Neural cell (in vitro differentiated cells): Measurements from ENCODE around the gene FILIP1L. TPM values are rescaled to one million over a fixed set of nuclear protein-coding genes. Genes with fewer than 3 reads are reported as not detected.

ENCODE experiments used
- H2AFZ ChIP-seq: fragments of 200-600, 300-800 bp; sonication (generic), shearing (Covaris generic); 2 replicates; pipeline ENCODE4 v1.6.0; 2014; ENCODE audit warnings: low read depth, mild to moderate bottlenecking, antibody characterized with exemption, low read length, moderate library complexity
- H3F3A ChIP-seq: fragments of 200-600 bp; shearing (Covaris generic); 2 replicates; pipeline ENCODE4 v1.6.1; 2016; ENCODE audit warnings: mild to moderate bottlenecking, moderate library complexity, mixed read lengths, antibody characterized with exemption, low read length; ENCODE audit not compliant: insufficient read depth, poor library complexity, severe bottlenecking
- H3K27ac ChIP-seq: fragments of 200-600, 300-800 bp; sonication (generic), shearing (Covaris generic); 2 replicates; pipeline ENCODE4 v1.5.1; 2014; ENCODE audit warnings: mild to moderate bottlenecking, low read length, moderate library complexity
- H3K27me3 ChIP-seq: fragments of 300-800, 200-600 bp; sonication (generic), shearing (Covaris generic); 2 replicates; pipeline ENCODE4 v1.6.0; 2014; ENCODE audit warnings: mild to moderate bottlenecking, low read depth, low read length, moderate library complexity; ENCODE audit not compliant: insufficient read depth
- H3K36me3 ChIP-seq: fragments of 300-800, 200-600 bp; sonication (generic), shearing (Covaris generic); 2 replicates; pipeline ENCODE4 v1.5.1; 2014; ENCODE audit warnings: mild to moderate bottlenecking, antibody characterized with exemption, low read length, moderate library complexity; ENCODE audit not compliant: insufficient read depth
- H3K4me2 ChIP-seq: fragments of 300-800, 200-600 bp; sonication (generic), shearing (Covaris generic); 2 replicates; pipeline ENCODE4 v1.6.0; 2014; ENCODE audit warnings: mild to moderate bottlenecking, low read length
- H3K4me3 ChIP-seq: fragments of 300-800, 200-600 bp; sonication (generic), shearing (Covaris generic); 2 replicates; pipeline ENCODE4 v1.5.1; 2014; ENCODE audit warnings: mild to moderate bottlenecking, low read length, moderate library complexity
- H3K79me2 ChIP-seq: fragments of 200-600 bp; shearing (Covaris generic); replicated peaks from 2 replicates; pipeline ENCODE4 v1.6.0; 2014; ENCODE audit warnings: mild to moderate bottlenecking, low read length, moderate library complexity; ENCODE audit not compliant: insufficient read depth
- H3K9ac ChIP-seq: fragments of 300-800, 200-600 bp; sonication (generic), shearing (Covaris generic); 2 replicates; pipeline ENCODE4 v1.6.1; 2016; ENCODE audit warnings: mild to moderate bottlenecking, low read length, mixed read lengths
- H3K9me2 ChIP-seq: fragments of 200-600 bp; shearing (Covaris generic); 2 replicates; pipeline ENCODE4 v1.6.1; 2016; ENCODE audit warnings: mild to moderate bottlenecking, low read length, mixed read lengths; ENCODE audit not compliant: insufficient read depth
- H3K9me3 ChIP-seq: fragments of 200-600, 300-800 bp; sonication (generic), shearing (Covaris generic); 2 replicates; pipeline ENCODE4 v1.6.1; 2016; ENCODE audit warnings: mild to moderate bottlenecking, mixed run types, low read length, moderate library complexity, mixed read lengths
- H4K20me1 ChIP-seq: fragments of 200-600 bp; shearing (Covaris generic); 2 replicates; pipeline ENCODE4 v1.6.1; 2016; ENCODE audit warnings: mild to moderate bottlenecking, mixed run types; ENCODE audit not compliant: insufficient read depth
- EP300 ChIP-seq: fragments of 450-650 bp; conservative IDR thresholded peaks from 2 replicates; pipeline ENCODE4 v1.6.1; 2014; ENCODE audit warnings: antibody characterized with exemption, mild to moderate bottlenecking, moderate library complexity; ENCODE audit not compliant: poor library complexity, severe bottlenecking
- EZH2 ChIP-seq: fragments of 200-600, 300-800 bp; shearing (Covaris generic), sonication (generic); IDR thresholded peaks from 2 replicates; pipeline ENCODE4 v1.6.1; 2014; ENCODE audit warnings: antibody characterized with exemption, low read length, borderline replicate concordance, mild to moderate bottlenecking; ENCODE audit not compliant: insufficient read depth, poor library complexity, severe bottlenecking
- MXI1 ChIP-seq: fragments of 450-650 bp; conservative IDR thresholded peaks from 2 replicates; pipeline ENCODE4 v1.6.1; 2014; ENCODE audit warnings: antibody characterized with exemption, mild to moderate bottlenecking; ENCODE audit not compliant: poor library complexity, severe bottlenecking
- POLR2AphosphoS5 ChIP-seq: IDR thresholded peaks from 2 replicates; pipeline ENCODE4 v1.6.1; 2012
- RAD21 ChIP-seq: fragments of 450-650 bp; conservative IDR thresholded peaks from 2 replicates; pipeline ENCODE4 v1.6.1; 2014; ENCODE audit warnings: antibody characterized with exemption, mild to moderate bottlenecking, moderate library complexity
- SMC3 ChIP-seq: fragments of 450-650 bp; conservative IDR thresholded peaks from 2 replicates; pipeline ENCODE4 v1.6.1; 2014; ENCODE audit warnings: antibody characterized with exemption, mild to moderate bottlenecking, moderate library complexity; ENCODE audit not compliant: poor library complexity
- TAF1 ChIP-seq: IDR thresholded peaks from 2 replicates; pipeline ENCODE4 v1.6.1; 2012; ENCODE audit warnings: low read depth
- polyA plus RNA-seq: library from polyadenylated mRNA; depleted of rRNA; stranded (reverse); fragments of >200 nt; gene quantifications from 2 replicates; pipeline ENCODE4 v1.2.3, GENCODE V29; 2014
- TF ChIP-seq, protein P1 (sequence below): IDR thresholded peaks from 2 replicates; pipeline ENCODE4 v1.6.1; 2012; ENCODE audit warnings: borderline replicate concordance
- TF ChIP-seq, protein P2 (sequence below): fragments of 450-650 bp; IDR thresholded peaks from 2 replicates; pipeline ENCODE4 v1.5.1; 2014; ENCODE audit warnings: antibody characterized with exemption, mild to moderate bottlenecking, moderate library complexity; ENCODE audit not compliant: poor library complexity, severe bottlenecking

FILIP1L gene
- polyA plus RNA-seq, 1 donor from 2014 or later: 0.27 TPM

DNA sequence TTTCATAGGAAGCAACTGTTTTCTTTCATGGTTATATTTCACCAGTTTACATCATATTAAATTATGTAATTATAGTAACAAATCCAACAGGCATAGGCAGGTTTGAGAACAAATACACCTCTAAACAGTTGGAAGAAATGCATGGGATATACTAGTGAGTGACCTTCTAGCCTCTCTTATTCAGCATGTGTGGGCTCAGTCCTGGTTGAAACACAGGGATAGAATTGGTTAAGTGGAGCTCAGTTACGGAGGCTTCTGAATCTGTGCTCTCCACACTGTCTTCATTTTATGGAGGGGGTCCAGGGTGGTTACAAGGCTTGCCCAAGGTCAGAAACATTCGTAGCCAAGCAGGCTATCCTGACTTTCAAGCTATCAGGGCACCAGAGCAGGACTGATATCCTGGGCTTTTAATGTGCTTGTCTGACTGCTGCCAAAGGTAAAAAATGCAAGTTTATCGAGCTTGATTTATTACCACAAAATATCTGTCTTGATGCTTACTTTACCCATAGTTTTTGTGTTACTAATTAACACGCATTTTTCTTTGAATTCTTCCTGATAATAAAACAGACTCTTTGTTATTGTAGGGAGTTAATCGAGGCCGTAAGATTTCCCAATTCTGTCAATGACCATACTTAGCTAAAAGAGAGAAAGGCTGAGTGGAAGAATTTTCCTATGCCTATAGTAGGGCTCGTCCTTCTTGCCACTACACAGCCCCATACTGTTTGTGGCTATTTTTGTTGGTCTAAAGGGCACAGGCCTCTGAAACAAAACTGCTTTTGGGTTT lies 89.6 kb downstream of the FILIP1L start:
- H2AFZ ChIP-seq: no peak overlapping the region
- no peaks in the 10 kb centered on the region for H3K27me3 ChIP-seq
- H3K27ac ChIP-seq: no peak overlapping the region
- TF ChIP-seq, protein P1, sequence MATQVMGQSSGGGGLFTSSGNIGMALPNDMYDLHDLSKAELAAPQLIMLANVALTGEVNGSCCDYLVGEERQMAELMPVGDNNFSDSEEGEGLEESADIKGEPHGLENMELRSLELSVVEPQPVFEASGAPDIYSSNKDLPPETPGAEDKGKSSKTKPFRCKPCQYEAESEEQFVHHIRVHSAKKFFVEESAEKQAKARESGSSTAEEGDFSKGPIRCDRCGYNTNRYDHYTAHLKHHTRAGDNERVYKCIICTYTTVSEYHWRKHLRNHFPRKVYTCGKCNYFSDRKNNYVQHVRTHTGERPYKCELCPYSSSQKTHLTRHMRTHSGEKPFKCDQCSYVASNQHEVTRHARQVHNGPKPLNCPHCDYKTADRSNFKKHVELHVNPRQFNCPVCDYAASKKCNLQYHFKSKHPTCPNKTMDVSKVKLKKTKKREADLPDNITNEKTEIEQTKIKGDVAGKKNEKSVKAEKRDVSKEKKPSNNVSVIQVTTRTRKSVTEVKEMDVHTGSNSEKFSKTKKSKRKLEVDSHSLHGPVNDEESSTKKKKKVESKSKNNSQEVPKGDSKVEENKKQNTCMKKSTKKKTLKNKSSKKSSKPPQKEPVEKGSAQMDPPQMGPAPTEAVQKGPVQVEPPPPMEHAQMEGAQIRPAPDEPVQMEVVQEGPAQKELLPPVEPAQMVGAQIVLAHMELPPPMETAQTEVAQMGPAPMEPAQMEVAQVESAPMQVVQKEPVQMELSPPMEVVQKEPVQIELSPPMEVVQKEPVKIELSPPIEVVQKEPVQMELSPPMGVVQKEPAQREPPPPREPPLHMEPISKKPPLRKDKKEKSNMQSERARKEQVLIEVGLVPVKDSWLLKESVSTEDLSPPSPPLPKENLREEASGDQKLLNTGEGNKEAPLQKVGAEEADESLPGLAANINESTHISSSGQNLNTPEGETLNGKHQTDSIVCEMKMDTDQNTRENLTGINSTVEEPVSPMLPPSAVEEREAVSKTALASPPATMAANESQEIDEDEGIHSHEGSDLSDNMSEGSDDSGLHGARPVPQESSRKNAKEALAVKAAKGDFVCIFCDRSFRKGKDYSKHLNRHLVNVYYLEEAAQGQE: no peak
- TF ChIP-seq EZH2: no peak
- no peak for TF ChIP-seq RAD21
- TF ChIP-seq EP300: no peak
- no peak for TF ChIP-seq TAF1
- TF ChIP-seq POLR2AphosphoS5: no peak
- TF ChIP-seq, protein P2, sequence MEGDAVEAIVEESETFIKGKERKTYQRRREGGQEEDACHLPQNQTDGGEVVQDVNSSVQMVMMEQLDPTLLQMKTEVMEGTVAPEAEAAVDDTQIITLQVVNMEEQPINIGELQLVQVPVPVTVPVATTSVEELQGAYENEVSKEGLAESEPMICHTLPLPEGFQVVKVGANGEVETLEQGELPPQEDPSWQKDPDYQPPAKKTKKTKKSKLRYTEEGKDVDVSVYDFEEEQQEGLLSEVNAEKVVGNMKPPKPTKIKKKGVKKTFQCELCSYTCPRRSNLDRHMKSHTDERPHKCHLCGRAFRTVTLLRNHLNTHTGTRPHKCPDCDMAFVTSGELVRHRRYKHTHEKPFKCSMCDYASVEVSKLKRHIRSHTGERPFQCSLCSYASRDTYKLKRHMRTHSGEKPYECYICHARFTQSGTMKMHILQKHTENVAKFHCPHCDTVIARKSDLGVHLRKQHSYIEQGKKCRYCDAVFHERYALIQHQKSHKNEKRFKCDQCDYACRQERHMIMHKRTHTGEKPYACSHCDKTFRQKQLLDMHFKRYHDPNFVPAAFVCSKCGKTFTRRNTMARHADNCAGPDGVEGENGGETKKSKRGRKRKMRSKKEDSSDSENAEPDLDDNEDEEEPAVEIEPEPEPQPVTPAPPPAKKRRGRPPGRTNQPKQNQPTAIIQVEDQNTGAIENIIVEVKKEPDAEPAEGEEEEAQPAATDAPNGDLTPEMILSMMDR: no peak
- no peak for TF ChIP-seq SMC3
- no peak for TF ChIP-seq MXI1
- no peaks in the 10 kb centered on the region for H3K79me2 ChIP-seq
- H3K9me3 ChIP-seq: no peaks in the 10 kb centered on the region
- H4K20me1 ChIP-seq: no peaks in the 10 kb centered on the region
- H3K9ac ChIP-seq: no peak overlapping the region
- H3K4me2 ChIP-seq: no peak overlapping the region
- no peaks in the 10 kb centered on the region for H3K36me3 ChIP-seq
- no peak overlapping the region for H3K4me3 ChIP-seq
- H3K9me2 ChIP-seq: no peaks in the 10 kb centered on the region
- no peaks in the 10 kb centered on the region for H3F3A ChIP-seq

DNA sequence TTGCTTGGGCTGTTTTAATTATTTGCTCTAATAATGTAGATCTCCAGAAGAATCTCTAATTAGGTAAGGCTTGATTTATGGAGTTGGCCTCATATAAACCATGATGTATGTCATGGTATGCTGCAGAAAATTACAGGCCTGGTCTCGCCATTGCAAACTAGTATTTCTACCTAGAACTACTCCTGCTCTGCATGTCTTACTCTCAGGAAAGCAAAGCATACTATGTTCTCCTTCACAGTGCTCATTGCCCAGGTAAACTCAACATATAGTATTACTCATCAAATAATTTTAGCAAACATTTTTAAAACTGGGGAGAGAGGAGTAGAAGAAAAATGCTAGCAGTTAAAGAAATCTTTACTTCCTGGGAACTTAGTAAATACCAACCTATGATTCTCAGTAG lies 90.7 kb downstream of the FILIP1L start:
- H3K79me2 ChIP-seq: no peaks in the 10 kb centered on the region
- H3K36me3 ChIP-seq: no peaks in the 10 kb centered on the region
- no peak overlapping the region for H3K27ac ChIP-seq
- no peaks in the 10 kb centered on the region for H3F3A ChIP-seq
- no peak overlapping the region for H3K4me3 ChIP-seq
- H3K9me3 ChIP-seq: no peaks in the 10 kb centered on the region
- H3K27me3 ChIP-seq: no peaks in the 10 kb centered on the region
- no peak overlapping the region for H3K9ac ChIP-seq
- H3K4me2 ChIP-seq: no peak overlapping the region
- no peaks in the 10 kb centered on the region for H3K9me2 ChIP-seq
- H4K20me1 ChIP-seq: no peaks in the 10 kb centered on the region
- no peak overlapping the region for H2AFZ ChIP-seq
- TF ChIP-seq TAF1 (no peak), SMC3 (no peak), EP300 (no peak), MXI1 (no peak), EZH2 (no peak), POLR2AphosphoS5 (no peak), RAD21 (no peak)
- TF ChIP-seq, protein P1: no peak
- TF ChIP-seq, protein P2: no peak
